ENCODE measurements around the gene PCNT.
"Not testable (repeated sequence)": the region's sequence is repeated elsewhere in the genome, so short reads cannot be mapped to it uniquely, and the experiment has no call there.

Gene PCNT

DNA sequence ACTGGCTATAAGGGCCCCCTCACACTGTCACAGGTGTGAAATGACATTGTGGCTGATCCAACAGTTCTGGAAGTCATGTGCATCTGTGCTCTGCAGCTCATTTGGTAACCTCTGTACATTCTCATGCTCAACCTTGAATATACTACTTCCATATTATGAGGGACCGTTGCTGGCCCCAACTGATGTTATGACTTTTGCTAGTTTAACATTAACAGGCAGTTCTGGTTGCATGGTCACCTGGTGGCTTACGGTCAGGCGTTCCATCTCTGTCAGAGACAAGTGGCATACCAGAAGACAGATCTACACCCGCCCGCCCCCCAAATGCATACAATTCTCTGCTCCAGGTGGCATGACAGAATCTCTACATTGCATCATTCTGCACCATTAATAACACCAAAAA lies 128.8 kb downstream of the PCNT start:
- no peak for DNase-seq (ENCODE audit: low read depth)

DNA sequence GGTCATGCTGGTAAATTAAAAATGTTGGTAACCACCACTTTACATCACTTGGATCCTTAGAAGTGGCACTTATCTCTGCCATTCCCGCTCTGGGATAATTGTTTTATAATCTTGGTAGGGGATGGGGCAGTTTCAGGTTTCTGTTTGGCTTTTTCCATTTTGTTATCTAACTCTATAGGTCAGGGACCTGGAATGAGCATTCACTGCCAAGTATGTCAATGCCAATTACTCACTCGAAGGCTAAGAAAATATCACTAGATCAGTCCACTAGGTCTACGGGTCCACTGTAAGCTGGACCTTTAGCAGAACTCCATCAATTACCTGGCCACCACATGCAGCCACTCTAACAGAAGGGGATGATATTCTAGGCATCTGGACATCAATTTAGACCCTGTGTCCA lies 130.2 kb downstream of the PCNT start:
- no peak for DNase-seq (ENCODE audit: low read depth)

- DNase-seq (ENCODE audit: low read depth), result no peak
Measured at GRCh38 chr21:46454634-46455390, 130.9 kb downstream of the PCNT start.

DNA sequence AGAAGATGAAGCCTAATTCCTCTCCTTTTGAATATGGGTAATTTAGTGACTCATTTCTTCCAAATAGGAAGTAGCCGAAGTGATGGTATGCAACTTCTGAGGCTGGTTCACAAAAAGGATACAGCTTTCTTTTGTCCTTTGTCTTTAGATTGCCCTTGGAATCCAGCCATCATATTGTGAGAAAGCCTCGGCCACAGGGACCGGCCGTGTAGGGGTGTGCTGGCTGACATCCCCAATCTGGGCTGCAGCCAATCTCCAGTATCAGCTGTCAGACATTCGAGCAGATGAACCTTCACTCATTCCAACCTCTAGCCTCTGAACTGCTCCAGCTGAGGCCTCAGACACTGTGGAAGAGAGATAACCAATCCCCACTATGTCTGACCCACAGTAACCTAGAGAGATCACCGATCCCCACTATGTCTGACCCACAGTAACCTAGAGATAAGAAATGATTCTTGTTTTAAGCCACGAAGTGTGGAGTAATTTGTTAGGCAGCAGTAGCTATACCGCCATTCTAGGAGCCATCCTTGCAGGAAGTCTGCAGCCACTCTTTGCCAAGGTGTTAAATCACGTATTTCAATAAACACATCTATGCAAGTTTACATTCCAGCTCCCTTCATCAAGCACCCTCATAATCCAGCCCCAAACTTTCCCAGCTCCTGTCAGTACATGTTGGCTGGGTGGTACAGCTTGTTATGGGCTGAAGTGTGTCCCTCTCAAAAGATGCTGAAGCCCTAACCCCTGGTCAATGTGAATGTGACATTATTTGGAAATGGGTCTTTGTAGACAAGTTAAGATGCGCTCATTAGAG lies 131.8 kb downstream of the PCNT start:
- no peak for DNase-seq (ENCODE audit: low read depth)

DNA sequence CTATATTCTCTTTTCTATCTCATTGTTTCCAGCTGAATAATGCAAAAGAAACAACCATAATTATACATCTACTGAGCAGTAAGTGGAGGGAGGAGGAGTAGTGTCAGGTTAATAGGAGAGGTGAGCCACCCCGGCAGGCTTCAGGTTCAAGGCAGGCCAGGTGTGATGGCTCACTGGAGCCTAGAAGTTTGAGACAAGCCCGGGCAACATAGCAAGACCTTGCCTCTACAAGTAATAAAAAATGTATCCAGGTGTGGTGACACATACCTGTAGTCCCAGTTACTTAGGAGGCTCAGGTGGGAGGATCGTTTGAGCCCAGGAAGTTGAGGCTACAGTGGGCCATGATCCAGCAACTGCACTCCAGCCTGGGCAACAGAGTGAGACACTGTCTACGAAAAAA lies 132.8 kb downstream of the PCNT start:
- no peak for DNase-seq (ENCODE audit: low read depth)

DNA sequence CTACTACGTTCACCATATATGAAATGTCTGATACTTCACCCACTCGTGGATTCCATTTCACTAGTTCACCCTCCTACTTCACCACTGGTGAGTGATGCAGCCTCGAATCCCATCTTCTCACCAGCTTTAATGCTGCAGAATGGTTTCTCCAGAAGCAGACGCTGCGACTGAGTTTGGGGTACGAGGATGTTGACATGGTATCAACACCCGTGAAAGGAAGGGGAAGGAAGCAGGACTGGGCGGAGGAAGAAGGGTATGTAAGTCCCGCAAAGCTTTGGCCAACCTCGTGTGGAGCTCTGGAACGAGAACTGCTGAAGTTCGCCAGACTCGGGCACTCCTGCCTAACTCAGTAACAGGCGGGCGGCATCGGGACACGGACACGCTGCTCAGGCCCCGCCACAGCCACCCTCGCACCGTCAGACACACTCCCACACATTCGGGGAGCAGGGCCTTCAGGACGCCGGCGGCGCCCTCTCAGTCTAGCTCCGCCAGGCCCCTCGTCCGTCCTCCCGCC lies 133.9 kb downstream of the PCNT start:
- DNase-seq (ENCODE audit: low read depth), result no peak

DNA sequence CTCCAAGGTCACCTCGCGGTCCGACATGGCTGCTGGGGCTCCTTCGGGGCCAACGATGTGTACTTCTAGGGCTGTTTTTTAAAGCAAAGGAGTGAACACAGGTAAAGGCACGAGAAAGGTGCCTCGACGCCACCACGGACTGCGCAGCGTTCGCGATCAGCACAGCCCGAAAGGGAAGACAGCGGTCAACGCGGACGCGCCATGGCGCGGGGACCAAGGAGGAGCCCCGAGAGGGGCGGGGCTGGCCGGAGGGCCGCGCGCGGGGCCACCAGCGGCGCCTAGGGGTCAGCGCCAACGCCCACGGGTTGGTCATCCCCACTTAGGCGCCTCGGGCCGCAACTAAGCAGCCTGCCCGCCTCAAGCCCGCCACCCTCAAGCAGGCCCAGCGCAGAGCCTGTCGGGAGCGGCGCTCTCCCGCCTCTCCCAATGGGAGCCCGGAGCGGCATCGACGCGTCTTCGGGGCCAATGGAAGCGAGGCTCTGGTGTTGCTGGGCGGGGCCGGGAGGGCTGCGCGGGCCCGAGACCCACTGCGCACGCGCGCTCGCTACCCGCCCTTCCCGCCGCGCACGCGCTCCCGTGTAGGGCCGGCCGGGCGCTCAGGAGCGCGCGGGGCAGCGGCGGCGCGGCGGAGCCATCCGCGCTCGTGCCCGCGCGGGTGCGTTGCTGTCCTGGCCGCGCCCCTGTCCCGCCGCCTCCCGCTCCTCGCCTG lies 134.5 kb downstream of the PCNT start, which contains the start of gene DIP2A:
TSS of gene DIP2A (plus strand) at position 577 of the 709 bp plus-strand sequence. CDS start 241 bp downstream, outside the sequence.
- peak; percentile 86 for DNase-seq (ENCODE audit: low read depth)

DNA sequence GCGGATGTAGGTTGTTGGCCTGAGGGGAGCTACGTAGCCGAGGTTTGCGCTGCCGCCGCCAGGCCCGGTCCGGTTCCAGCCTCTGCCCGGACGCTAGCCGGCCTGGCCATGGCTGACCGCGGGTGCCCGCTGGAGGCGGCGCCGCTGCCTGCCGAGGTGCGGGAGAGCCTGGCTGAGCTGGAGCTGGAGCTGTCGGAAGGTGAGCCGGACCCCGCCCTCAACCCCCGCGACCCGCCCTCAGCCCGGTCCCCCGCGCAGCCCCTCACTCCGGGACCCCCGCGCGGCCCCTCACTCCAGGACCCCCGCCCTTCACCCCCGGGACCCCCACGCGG lies 135.0 kb downstream of the PCNT start:
- DNase-seq (ENCODE audit: low read depth), result peak; percentile 14

DNA sequence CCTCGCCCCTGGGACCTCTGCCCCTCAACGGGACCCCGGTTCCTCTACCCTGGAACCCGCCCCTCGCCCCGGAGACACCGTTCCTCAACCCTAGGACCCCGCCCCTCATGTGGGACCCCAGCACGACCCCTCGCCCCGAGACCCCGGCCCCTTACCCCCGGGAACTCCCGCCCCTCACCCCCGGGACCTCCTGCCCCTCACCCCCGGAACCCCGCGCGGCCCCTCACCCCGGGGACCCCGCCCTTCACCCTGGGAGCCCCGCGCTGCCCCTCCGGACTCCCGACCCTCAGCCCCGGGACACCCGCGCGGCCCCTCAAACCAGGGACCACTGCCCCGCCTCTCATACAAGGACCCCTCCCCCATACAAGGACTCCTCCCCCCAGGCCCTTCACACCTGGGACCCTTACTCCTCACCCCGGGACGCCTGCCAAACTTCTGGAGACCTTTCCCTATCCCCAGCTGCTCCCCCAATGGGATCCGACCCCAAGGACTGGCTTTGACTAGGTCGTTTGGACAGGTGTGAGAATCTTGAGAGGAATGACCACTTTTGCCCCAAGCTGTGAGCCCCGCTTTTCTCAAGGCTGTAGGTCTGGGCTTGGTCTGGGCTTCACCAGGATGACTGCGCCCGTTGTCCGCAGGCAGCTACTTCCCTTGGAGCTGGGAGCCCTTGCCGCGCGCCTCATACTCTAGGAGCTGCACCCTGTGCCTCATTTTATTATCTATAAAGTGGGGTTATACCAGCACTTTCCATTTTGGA lies 135.6 kb downstream of the PCNT start:
- DNase-seq (ENCODE audit: low read depth), result no peak

DNA sequence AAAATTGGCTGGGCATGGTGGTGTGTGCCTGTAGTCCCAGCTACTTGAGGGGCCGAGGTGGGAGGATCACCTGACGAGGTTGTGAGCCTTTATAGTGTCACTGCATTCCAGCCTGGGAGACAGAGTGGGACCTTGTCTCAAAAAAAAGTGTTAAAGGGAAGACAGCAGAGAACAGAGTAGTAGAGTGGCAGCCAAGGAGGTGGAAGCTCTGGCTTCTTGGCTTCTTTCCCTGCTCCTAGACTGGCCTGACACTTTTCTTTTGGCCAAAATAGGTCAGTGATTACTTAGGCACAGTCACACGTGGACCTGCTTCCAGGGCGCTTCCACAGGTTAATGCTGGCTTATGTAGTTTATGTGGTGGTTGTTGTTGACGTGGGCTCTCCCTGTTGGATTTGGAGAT lies 138.0 kb downstream of the PCNT start:
- no peak for DNase-seq (ENCODE audit: low read depth)

DNA sequence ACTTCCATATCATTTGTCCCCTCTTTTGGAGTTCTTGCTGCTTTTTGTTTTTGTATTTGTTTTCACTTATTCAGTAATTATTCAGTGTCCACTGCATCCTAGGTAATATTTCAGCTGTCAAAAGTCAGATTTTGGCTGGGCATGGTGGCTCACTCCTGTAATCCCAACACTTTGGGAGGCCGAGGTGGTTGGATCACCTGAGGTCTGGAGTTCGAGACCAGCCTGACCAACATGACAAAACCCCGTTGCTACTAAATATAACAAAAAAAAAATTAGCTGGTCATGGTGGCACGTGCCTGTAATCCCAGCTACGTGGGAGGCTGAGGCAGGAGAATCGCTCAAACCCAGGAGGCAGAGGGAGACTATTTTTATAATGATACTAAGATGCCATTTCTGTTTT lies 141.2 kb downstream of the PCNT start:
- DNase-seq (ENCODE audit: low read depth), result not testable (repeated sequence)

- DNase-seq (ENCODE audit: low read depth), result no peak
Measured at GRCh38 chr21:46465651-46466050, 141.7 kb downstream of the PCNT start.

GRCh38 chr21:46468108-46468774 lies 144.3 kb downstream of the PCNT start:
- DNase-seq (ENCODE audit: low read depth), result no peak

DNA sequence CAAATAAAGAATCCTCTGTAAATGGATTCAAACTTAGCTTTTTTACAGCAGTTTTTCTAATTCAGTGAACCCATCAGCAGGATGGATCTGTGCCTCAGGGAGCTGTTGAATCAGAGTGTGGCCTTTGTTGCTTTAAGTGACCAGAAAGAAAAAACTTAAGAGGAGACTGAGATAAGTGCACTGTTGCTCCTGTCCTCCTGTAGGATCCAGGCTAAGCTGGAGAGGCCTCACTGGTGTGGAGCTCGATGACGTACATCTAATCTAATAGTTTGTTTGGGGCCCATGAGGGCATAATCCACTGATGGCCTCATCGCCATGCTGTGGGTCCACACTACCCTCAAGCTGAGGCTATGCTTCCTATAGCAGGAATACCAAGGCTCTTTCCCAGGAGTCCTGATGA lies 145.3 kb downstream of the PCNT start:
- no peak for DNase-seq (ENCODE audit: low read depth)

- DNase-seq (ENCODE audit: low read depth), result no peak
Measured at GRCh38 chr21:46471514-46471913, 147.6 kb downstream of the PCNT start.

- no peak for DNase-seq (ENCODE audit: low read depth)
Measured at GRCh38 chr21:46472246-46472645, 148.3 kb downstream of the PCNT start.

- no peak for DNase-seq (ENCODE audit: low read depth)
Measured at GRCh38 chr21:46474382-46474781, 150.4 kb downstream of the PCNT start.

GRCh38 chr21:46475296-46475695 lies 151.3 kb downstream of the PCNT start:
- DNase-seq (ENCODE audit: low read depth), result no peak

GRCh38 chr21:46477765-46478164 lies 153.8 kb downstream of the PCNT start:
- DNase-seq (ENCODE audit: low read depth), result no peak

DNA sequence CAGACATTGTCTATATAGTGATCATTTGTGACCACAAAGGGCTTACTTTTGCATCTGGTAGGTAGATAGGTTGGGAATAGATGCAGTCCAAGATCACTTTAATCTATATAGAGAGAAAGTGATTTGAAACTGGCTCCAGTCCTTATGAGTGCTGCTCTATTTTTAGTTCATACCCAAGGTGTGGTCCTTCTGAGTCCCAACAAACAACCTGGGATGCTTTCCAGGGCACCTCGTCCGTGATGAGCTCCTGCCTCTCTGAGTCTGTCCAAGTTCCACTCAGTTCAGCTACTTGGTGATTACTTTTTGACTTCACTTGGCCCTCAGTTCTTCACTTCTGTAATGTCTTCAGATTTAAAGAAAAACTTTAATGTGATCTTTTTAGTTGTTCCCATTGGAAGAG lies 155.0 kb downstream of the PCNT start:
- no peak for DNase-seq (ENCODE audit: low read depth)

GRCh38 chr21:46480466-46480865 lies 156.5 kb downstream of the PCNT start:
- DNase-seq (ENCODE audit: low read depth), result no peak
